SK-N-SH (cell line): ENCODE measurements around the gene RPS19. TPM values are rescaled to one million over a fixed set of nuclear protein-coding genes. Genes with fewer than 3 reads are reported as not detected.
A peak's percentile ranks its signal among the peaks of the same experiment; 100 is the strongest.

Experiments
- CTCF ChIA-PET: fragments of 300-600, 350-600 bp; formaldehyde crosslinking; extraction: SDS; loops from one replicate; lab custom pipeline; 2021; lab: Yijun Ruan, JAX
- POLR2A ChIA-PET: fragments of 350-600 bp; sonication (Branson Sonifier 250); formaldehyde crosslinking; extraction: SDS; loops from one replicate; lab custom pipeline; 2020; ENCODE audit warnings: antibody characterized with exemption, inconsistent platforms; lab: Yijun Ruan, JAX
- DNase-seq: peaks from one replicate; pipeline ENCODE4 v3.0.0; 2012
- H2AFZ ChIP-seq: fragments of 200-600 bp; sonication (generic); 2 replicates; pipeline ENCODE4 v1.8.1; 2016; ENCODE audit warnings: antibody characterized with exemption, mild to moderate bottlenecking, low read depth
- H3F3A ChIP-seq: fragments of 200-600 bp; sonication (generic); replicated peaks from 2 replicates; pipeline ENCODE3; 2016; ENCODE audit warnings: antibody characterized with exemption, mild to moderate bottlenecking; ENCODE audit not compliant: insufficient read depth
- H3K27ac ChIP-seq, 2 experiments: fragments of 200-500 bp in 1 of 2; fragments of 200-600 bp in 1 of 2; sonication (Bioruptor generic) in 1 of 2; sonication (generic), shearing (Covaris generic) in 1 of 2; 2 replicates each; pipeline versions ENCODE4 v1.5.1 to v1.6.1; 2014 to 2016; ENCODE audit warnings: low read depth in 2 of 2, inconsistent platforms in 1 of 2, low read length in 1 of 2, mild to moderate bottlenecking in 1 of 2, mixed read lengths in 1 of 2
- H3K27me3 ChIP-seq: fragments of 200-600 bp; sonication (generic), shearing (Covaris generic); 2 replicates; pipeline ENCODE4 v1.6.1; 2016; ENCODE audit warnings: mixed run types; ENCODE audit not compliant: insufficient read depth
- H3K36me3 ChIP-seq, 2 experiments: fragments of 200-500 bp in 1 of 2; fragments of 200-600 bp in 1 of 2; sonication (Bioruptor generic) in 1 of 2; sonication (generic) in 1 of 2; replicated peaks in 1 of 2; 2 replicates each; pipeline versions ENCODE3 to v1.5.1; 2014 to 2016; ENCODE audit warnings: low read length in 1 of 2, mild to moderate bottlenecking in 1 of 2; ENCODE audit not compliant: insufficient read depth in 2 of 2, control insufficient read depth in 1 of 2
- H3K4me1 ChIP-seq, 2 experiments: fragments of 200-500 bp in 1 of 2; fragments of 200-600 bp in 1 of 2; sonication (Bioruptor generic) in 1 of 2; sonication (generic), shearing (Covaris generic) in 1 of 2; 2 replicates each; pipeline versions ENCODE4 v1.5.1 to v1.6.1; 2014 to 2016; ENCODE audit warnings: low read depth in 1 of 2, low read length in 1 of 2, mixed run types in 1 of 2; ENCODE audit not compliant: insufficient read depth in 2 of 2, control insufficient read depth in 1 of 2
- H3K4me2 ChIP-seq: fragments of 200-600 bp; sonication (generic), shearing (Covaris generic); 2 replicates; pipeline ENCODE4 v1.6.1; 2017; ENCODE audit warnings: mixed run types
- H3K4me3 ChIP-seq, 2 experiments: fragments of 200-500 bp in 1 of 2; fragments of 200-600 bp in 1 of 2; sonication (Bioruptor generic) in 1 of 2; sonication (generic), shearing (Covaris generic) in 1 of 2; 2 replicates each; pipeline versions ENCODE4 v1.5.1 to v1.8.1; 2014 to 2016; ENCODE audit warnings: low read depth in 2 of 2, inconsistent platforms in 1 of 2, low read length in 1 of 2, mild to moderate bottlenecking in 1 of 2, mixed read lengths in 1 of 2, moderate library complexity in 1 of 2
- H3K79me2 ChIP-seq: fragments of 200-600 bp; sonication (generic); 2 replicates; pipeline ENCODE4 v1.8.1; 2017; ENCODE audit warnings: mild to moderate bottlenecking; ENCODE audit not compliant: insufficient read depth
- H3K9ac ChIP-seq: fragments of 200-600 bp; sonication (generic); 2 replicates; pipeline ENCODE4 v1.6.1; 2017; ENCODE audit warnings: mixed run types
- H3K9me2 ChIP-seq: fragments of 200-600 bp; sonication (generic); 2 replicates; pipeline ENCODE4 v1.6.1; 2017; ENCODE audit warnings: mixed run types
- H3K9me3 ChIP-seq: fragments of 200-600 bp; sonication (generic); 2 replicates; pipeline ENCODE4 v1.6.1; 2017; ENCODE audit warnings: mixed run types, mild to moderate bottlenecking, moderate library complexity
- H4K20me1 ChIP-seq: fragments of 200-600 bp; sonication (generic); 2 replicates; pipeline ENCODE4 v1.6.1; 2017; ENCODE audit warnings: mild to moderate bottlenecking, mixed run types; ENCODE audit not compliant: insufficient read depth
- ELF1 ChIP-seq: IDR thresholded peaks from 2 replicates; pipeline ENCODE4 v1.4.0; 2012
- EZH2phosphoT487 ChIP-seq: fragments of 200-600 bp; sonication (generic); IDR thresholded peaks from 2 replicates; pipeline ENCODE4 v1.6.1; 2017; ENCODE audit warnings: low read depth, mixed run types, mild to moderate bottlenecking, antibody characterized with exemption, moderate library complexity, borderline replicate concordance
- FOXJ3 ChIP-seq: sonication (generic); formaldehyde crosslinking; IDR thresholded peaks from 2 replicates; pipeline ENCODE4 v1.5.1; 2020; ENCODE audit warnings: mild to moderate bottlenecking, missing genetic modification reagents
- FOXM1 ChIP-seq: IDR thresholded peaks from 2 replicates; pipeline ENCODE4 v1.4.0; 2012; ENCODE audit warnings: low read depth, mild to moderate bottlenecking
- GATA2 ChIP-seq: sonication (generic); formaldehyde crosslinking; IDR thresholded peaks from 2 replicates; pipeline ENCODE4 v1.5.0; 2020; ENCODE audit warnings: mild to moderate bottlenecking, missing genetic modification reagents
- IRF3 ChIP-seq: fragments of 150-350 bp; IDR thresholded peaks from 2 replicates; pipeline ENCODE4 v1.6.1; 2016; ENCODE audit warnings: mild to moderate bottlenecking, low read depth, low read length
- JUND ChIP-seq: IDR thresholded peaks from 2 replicates; pipeline ENCODE4 v1.4.0; 2012
- MEF2A ChIP-seq: IDR thresholded peaks from 2 replicates; pipeline ENCODE4 v1.4.0; 2012; ENCODE audit warnings: low read depth, borderline replicate concordance
- POLR2AphosphoS5 ChIP-seq: IDR thresholded peaks from 2 replicates; pipeline ENCODE4 v1.6.1; 2012; ENCODE audit warnings: low read depth, low read length
- RAD21 ChIP-seq: IDR thresholded peaks from 2 replicates; pipeline ENCODE4 v1.6.1; 2012; ENCODE audit warnings: mild to moderate bottlenecking, low read length
- RCOR1 ChIP-seq: fragments of 150-350 bp; IDR thresholded peaks from 2 replicates; pipeline ENCODE4 v1.6.1; 2017; ENCODE audit warnings: antibody characterized with exemption, low read length
- REST ChIP-seq: IDR thresholded peaks from 2 replicates; pipeline ENCODE4 v1.6.1; 2012; ENCODE audit warnings: mild to moderate bottlenecking, low read depth, low read length, moderate library complexity
- RXRA ChIP-seq: IDR thresholded peaks from 2 replicates; pipeline ENCODE4 v1.4.0; 2012; ENCODE audit warnings: low read depth, mild to moderate bottlenecking, borderline replicate concordance
- SMC3 ChIP-seq: IDR thresholded peaks from 2 replicates; pipeline ENCODE4 v1.6.1; 2012; ENCODE audit warnings: low read depth, low read length, improper control_type of control experiment
- TAF1 ChIP-seq: IDR thresholded peaks from 2 replicates; pipeline ENCODE4 v1.6.1; 2012; ENCODE audit warnings: low read depth, mild to moderate bottlenecking, low read length, moderate library complexity, borderline replicate concordance
- TCF12 ChIP-seq: IDR thresholded peaks from 2 replicates; pipeline ENCODE4 v1.4.0; 2012
- TEAD4 ChIP-seq: IDR thresholded peaks from 2 replicates; pipeline ENCODE4 v1.4.0; 2012; ENCODE audit warnings: mild to moderate bottlenecking, borderline replicate concordance; ENCODE audit not compliant: insufficient read depth
- YY1 ChIP-seq: IDR thresholded peaks from 2 replicates; pipeline ENCODE4 v1.4.0; 2012; ENCODE audit warnings: low read depth, mild to moderate bottlenecking
- ZBTB33 ChIP-seq: IDR thresholded peaks from 2 replicates; pipeline ENCODE4 v1.4.0; 2012; ENCODE audit warnings: low read depth, borderline replicate concordance
- WGBS: methylation state at CpG from one replicate; pipeline ENCODE4 v1.1.6; 2017; ENCODE audit warnings: low lambda C conversion rate; 5-methylcytosine and 5-hydroxymethylcytosine counted together
- polyA plus RNA-seq, 3 experiments: library from polyadenylated mRNA; depleted of rRNA; stranded (reverse); fragments of >200 nt; gene quantifications; 2 replicates each; pipeline ENCODE4 v1.2.3, GENCODE V29; 2012

RPS19 gene
- polyA plus RNA-seq, 1 of the 3 experiments (the other 2 are of a cell fraction): 2,819 TPM

GRCh38 chr19:41859213-41859617 is 840 bp upstream of the RPS19 start:
- TF ChIP-seq SMC3: peak; percentile 30; the same call in 1 of the 2 replicates
- TF ChIP-seq RAD21: peak; percentile 48
- no peak for TF ChIP-seq RXRA
- peak; percentile 49; the same call in 1 of the 2 replicates for TF ChIP-seq POLR2AphosphoS5
- TF ChIP-seq, all 33 proteins: peak for 3
- H2AFZ ChIP-seq: peak overlapping the region; percentile 81

GRCh38 chr19:41860419-41861115 is 512 bp downstream of the RPS19 start:
- H3K27ac ChIP-seq: peak overlapping the region; percentile 97 to 99
- ChIA-PET CTCF (interaction anchor here (1.1 to 3.1 kb wide), 9 partner anchors 13 to 97 kb away, joined by 3 to 21 read pairs (median 8); partner anchors contain the start of genes ARHGEF1 and RABAC1), POLR2A (interaction anchor here (0.7 to 2.1 kb wide), 12 partner anchors 10 to 131 kb away, joined by 3 to 14 read pairs (median 4); partner anchors contain the start of gene RABAC1)
- H3K27me3 ChIP-seq: peaks cover 9% of the 10 kb centered on the region; the same call in 1 of the 2 replicates
- no peak overlapping the region for H2AFZ ChIP-seq
- peaks cover 39 to 42% of the 10 kb centered on the region in 2 experiments for H3K4me1 ChIP-seq
- peak; percentile 14 for DNase-seq
- H3K9me3 ChIP-seq: no peaks in the 10 kb centered on the region
- H3K36me3 ChIP-seq: peaks cover 45 to 50% of the 10 kb centered on the region in 2 experiments
- peaks cover 22% of the 10 kb centered on the region for H3F3A ChIP-seq
- H3K4me3 ChIP-seq: peak overlapping the region; percentile 83 to 93
- H3K9ac ChIP-seq: peak overlapping the region; percentile 98
- no peaks in the 10 kb centered on the region for H3K9me2 ChIP-seq
- H3K79me2 ChIP-seq: peaks cover 56% of the 10 kb centered on the region
- 3% methylated on average over 21 of the region's 45 CpGs for WGBS
- peaks cover 44% of the 10 kb centered on the region for H4K20me1 ChIP-seq
- H3K4me2 ChIP-seq: peak overlapping the region; percentile 88
- TF ChIP-seq YY1 (no peak), RCOR1 (no peak), RAD21 (no peak), RXRA (no peak), ELF1 (no peak), EZH2phosphoT487 (no peak), FOXJ3 (CRISPR knock-in tag) (no peak), TEAD4 (no peak), REST (no peak), JUND (no peak), TAF1 (no peak), GATA2 (CRISPR knock-in tag) (no peak), FOXM1 (no peak), POLR2AphosphoS5 (no peak), SMC3 (no peak), MEF2A (no peak), TCF12 (no peak), ZBTB33 (no peak), IRF3 (no peak)

More at GRCh38 chr19:41859213-41859617, 840 bp upstream of the RPS19 start:
- Histone ChIP-seq H3K9me3 (no peaks in the 10 kb centered on the region), H3K27me3 (peaks cover 18% of the 10 kb centered on the region; the same call in 1 of the 2 replicates), H3K4me2 (peak overlapping the region; percentile 88), H3K4me1 (peaks cover 31 to 35% of the 10 kb centered on the region in 2 experiments), H3K27ac (peak overlapping the region in 1 of 2 experiments; percentile 44; a peak in 2 of 4 replicates), H3K9ac (peak overlapping the region; percentile 20; the same call in 1 of the 2 replicates), H3K9me2 (no peaks in the 10 kb centered on the region), H3K4me3 (peak overlapping the region; percentile 83 to 93), H3K36me3 (peaks cover 33 to 36% of the 10 kb centered on the region in 2 experiments), H3K79me2 (peaks cover 42% of the 10 kb centered on the region), H3F3A (peaks cover 9% of the 10 kb centered on the region), H4K20me1 (peaks cover 31% of the 10 kb centered on the region)
- ChIA-PET POLR2A (interaction anchor here (1.3 to 2.1 kb wide), 6 partner anchors 9 to 132 kb away, joined by 4 to 14 read pairs (median 6); partner anchors contain the start of gene RABAC1), CTCF (interaction anchor here (1.0 to 3.1 kb wide), 13 partner anchors 9 to 98 kb away, joined by 3 to 21 read pairs (median 4); partner anchors contain the start of genes ARHGEF1 and RABAC1)
- WGBS: 21% methylated on average over 8 of the region's 8 CpGs
- DNase-seq: no peak
